GM19193 (cell line): ENCODE measurements around the gene DPP6.

Source experiments
- POLR2A ChIP-seq: IDR thresholded peaks from 4 replicates; pipeline ENCODE4 v1.6.1; 2011; ENCODE audit not compliant: insufficient read depth, insufficient read length; ENCODE audit errors: extremely low read depth

Gene DPP6

GRCh38 chr7:154649015-154649414 is 596.8 kb downstream of the DPP6 start:
- TF ChIP-seq POLR2A: no peak

GRCh38 chr7:154649434-154649833 is 597.2 kb downstream of the DPP6 start:
- no peak for TF ChIP-seq POLR2A

- no peak for TF ChIP-seq POLR2A
These were observed 598.1 kb downstream of the DPP6 start for GRCh38 chr7:154650275-154650674.

- no peak for TF ChIP-seq POLR2A
These were observed 599.3 kb downstream of the DPP6 start for GRCh38 chr7:154651501-154651900.

GRCh38 chr7:154652564-154652963 is 600.4 kb downstream of the DPP6 start:
- TF ChIP-seq POLR2A: no peak

- no peak for TF ChIP-seq POLR2A
These were observed 601.1 kb downstream of the DPP6 start for GRCh38 chr7:154653281-154653680.

GRCh38 chr7:154656618-154657017 is 604.4 kb downstream of the DPP6 start:
- no peak for TF ChIP-seq POLR2A

GRCh38 chr7:154666768-154667167 is 614.6 kb downstream of the DPP6 start:
- TF ChIP-seq POLR2A: no peak

GRCh38 chr7:154672659-154673415 is 620.6 kb downstream of the DPP6 start:
- TF ChIP-seq POLR2A: no peak

- no peak for TF ChIP-seq POLR2A
These were observed 622.0 kb downstream of the DPP6 start for GRCh38 chr7:154674191-154674590.

GRCh38 chr7:154675560-154675959 is 623.4 kb downstream of the DPP6 start:
- TF ChIP-seq POLR2A: no peak

GRCh38 chr7:154676422-154677073 is 624.4 kb downstream of the DPP6 start:
- no peak for TF ChIP-seq POLR2A

- TF ChIP-seq POLR2A: no peak
These were observed 625.3 kb downstream of the DPP6 start for GRCh38 chr7:154677454-154677853.

GRCh38 chr7:154679379-154680053 is 627.3 kb downstream of the DPP6 start:
- no peak for TF ChIP-seq POLR2A

- no peak for TF ChIP-seq POLR2A
These were observed 628.9 kb downstream of the DPP6 start for GRCh38 chr7:154680894-154681659.

- no peak for TF ChIP-seq POLR2A
These were observed 629.8 kb downstream of the DPP6 start for GRCh38 chr7:154682003-154682402.
